ENCODE measurements around the gene TBC1D22B.

TBC1D22B gene

DNA sequence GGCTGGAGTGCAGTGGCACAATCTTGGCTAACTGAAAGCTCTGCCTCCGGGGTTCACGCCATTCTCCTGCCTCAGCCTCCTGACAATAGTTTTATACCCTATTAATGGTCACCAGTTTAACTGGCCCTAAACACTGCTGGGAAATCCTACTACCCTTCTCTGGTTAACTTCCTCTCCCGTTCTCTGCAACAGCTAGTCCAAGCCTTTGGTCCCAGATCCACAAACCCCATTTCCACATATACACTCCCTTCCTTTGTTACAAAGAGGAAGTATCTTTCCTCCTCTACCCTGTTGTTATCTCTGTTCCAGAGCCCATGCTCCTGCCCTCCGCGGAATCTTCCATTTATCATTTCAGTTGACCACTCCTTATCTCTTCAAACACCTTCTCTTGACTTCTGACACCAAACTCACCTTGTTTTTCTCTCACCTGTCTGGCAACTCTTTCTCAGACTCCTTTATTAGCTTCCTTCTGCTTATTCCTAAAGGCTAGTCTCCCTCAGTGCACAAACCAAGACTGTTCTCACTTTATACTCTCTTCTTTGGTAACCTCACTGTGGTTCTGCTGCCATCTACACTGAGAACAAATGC, 25.0 kb upstream of the TBC1D22B start:
- H3K4me3 ChIP-seq (ENCODE audit: low read depth, low read length): no peak overlapping the region
- no peak overlapping the region for H3K27ac ChIP-seq (ENCODE audit: extremely low read depth, low read depth, low read length)
- no peaks in the 10 kb centered on the region for H3K36me3 ChIP-seq (ENCODE audit: control insufficient read depth in 2 of 2, insufficient read depth in 1 of 2, low read length in 2 of 2)
- CTCF ChIA-PET: no interaction called here
- H3K4me1 ChIP-seq (ENCODE audit: control insufficient read depth, insufficient read depth, low read length): no peaks in the 10 kb centered on the region
- H3K9me3 ChIP-seq (ENCODE audit: control insufficient read depth, insufficient read depth, low read depth, low read length): no peaks in the 10 kb centered on the region
- TF ChIP-seq TRIM28 (IDR thresholded peaks at IDR 0.05; ENCODE audit: borderline replicate concordance, low read length) (no peak), KLF9 (tag by site-specific recombination; IDR thresholded peaks at IDR 0.05; ENCODE audit: low read depth) (no peak), ZNF214 (tag by site-specific recombination; IDR thresholded peaks at IDR 0.05; ENCODE audit: borderline replicate concordance) (no peak), KLF8 (tag by site-specific recombination; IDR thresholded peaks at IDR 0.05) (no peak), ZNF626 (tag by site-specific recombination; IDR thresholded peaks at IDR 0.05) (no peak)
- TF ChIP-seq, protein P1, sequence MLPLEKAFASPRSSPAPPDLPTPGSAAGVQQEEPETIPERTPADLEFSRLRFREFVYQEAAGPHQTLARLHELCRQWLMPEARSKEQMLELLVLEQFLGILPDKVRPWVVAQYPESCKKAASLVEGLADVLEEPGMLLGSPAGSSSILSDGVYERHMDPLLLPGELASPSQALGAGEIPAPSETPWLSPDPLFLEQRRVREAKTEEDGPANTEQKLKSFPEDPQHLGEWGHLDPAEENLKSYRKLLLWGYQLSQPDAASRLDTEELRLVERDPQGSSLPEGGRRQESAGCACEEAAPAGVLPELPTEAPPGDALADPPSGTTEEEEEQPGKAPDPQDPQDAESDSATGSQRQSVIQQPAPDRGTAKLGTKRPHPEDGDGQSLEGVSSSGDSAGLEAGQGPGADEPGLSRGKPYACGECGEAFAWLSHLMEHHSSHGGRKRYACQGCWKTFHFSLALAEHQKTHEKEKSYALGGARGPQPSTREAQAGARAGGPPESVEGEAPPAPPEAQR (tag by site-specific recombination; IDR thresholded peaks at IDR 0.05): no peak
- POLR2A ChIA-PET: interaction anchor here (0.7 kb wide), 1 partner anchor 10 kb away, joined by 3 read pairs; no protein-coding TSS in a partner anchor

DNA sequence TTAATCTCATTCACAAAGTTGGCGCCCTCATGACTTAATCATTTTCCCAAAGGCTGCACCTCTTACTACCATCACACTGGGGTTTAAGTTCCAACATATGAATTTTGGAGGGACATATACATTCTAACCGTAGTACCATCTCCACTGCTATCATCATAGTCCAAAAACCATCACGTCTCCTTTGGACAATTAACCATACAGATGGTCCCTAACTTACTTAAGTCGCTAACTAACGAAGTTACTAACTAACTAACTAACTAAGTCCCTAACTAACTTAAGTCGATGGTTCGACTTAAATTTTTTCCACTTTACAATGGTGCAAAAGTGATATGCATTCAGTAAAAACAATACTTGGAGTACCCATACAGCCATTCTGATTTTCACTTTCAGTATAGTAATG, 24.0 kb upstream of the TBC1D22B start:
- H3K4me3 ChIP-seq (ENCODE audit: low read depth, low read length): no peak overlapping the region

DNA sequence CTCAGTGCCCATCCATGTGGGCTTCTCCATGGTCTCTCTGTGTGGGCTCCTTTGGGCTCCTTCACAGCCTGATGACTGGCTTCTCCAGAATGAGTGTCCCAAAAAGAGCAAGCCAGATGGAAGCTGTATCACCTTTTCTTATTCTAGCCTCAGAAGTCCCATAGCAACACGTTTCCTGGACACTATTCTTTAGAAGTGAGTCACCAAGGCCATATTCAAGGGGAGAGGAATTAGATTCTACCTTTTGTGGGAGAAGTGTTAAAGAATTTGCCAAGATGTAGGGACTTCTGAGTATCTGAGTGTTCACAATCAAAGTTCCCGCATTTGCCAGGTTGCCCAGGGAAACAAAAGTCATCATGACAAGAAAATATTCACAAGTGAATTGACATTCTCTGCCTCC, 20.7 kb upstream of the TBC1D22B start:
- H3K36me3 ChIP-seq (ENCODE audit: control insufficient read depth in 2 of 2, insufficient read depth in 1 of 2, low read length in 2 of 2): no peaks in the 10 kb centered on the region
- H3K4me3 ChIP-seq (ENCODE audit: low read depth, low read length): no peak overlapping the region
- ChIA-PET POLR2A (no interaction called here), CTCF (interaction anchor here (0.7 to 1.9 kb wide), 3 partner anchors 14 to 77 kb away, joined by 3 to 8 read pairs (median 5); no protein-coding TSS in a partner anchor)
- no peak overlapping the region for H3K27ac ChIP-seq (ENCODE audit: extremely low read depth, low read depth, low read length)
- 0 out of 2 replicates have a peak, but pooled peaks cover 3% of the 10 kb centered on the region for H3K4me1 ChIP-seq (ENCODE audit: control insufficient read depth, insufficient read depth, low read length)
- H3K9me3 ChIP-seq (ENCODE audit: control insufficient read depth, insufficient read depth, low read depth, low read length): no peaks in the 10 kb centered on the region
- TF ChIP-seq ZNF530 (tag by site-specific recombination; IDR thresholded peaks at IDR 0.05; ENCODE audit: low read depth) (no peak), ZNF2 (tag by site-specific recombination; IDR thresholded peaks at IDR 0.05) (no peak), ZNF670 (tag by site-specific recombination; IDR thresholded peaks at IDR 0.05; ENCODE audit: low read depth) (no peak), SP2 (tag by site-specific recombination; IDR thresholded peaks at IDR 0.05) (no peak), ZFHX2 (tag by site-specific recombination; conservative IDR thresholded peaks at IDR 0.05) (no peak), ZNF404 (tag by site-specific recombination; IDR thresholded peaks at IDR 0.05) (no peak)
- TF ChIP-seq, protein P2, sequence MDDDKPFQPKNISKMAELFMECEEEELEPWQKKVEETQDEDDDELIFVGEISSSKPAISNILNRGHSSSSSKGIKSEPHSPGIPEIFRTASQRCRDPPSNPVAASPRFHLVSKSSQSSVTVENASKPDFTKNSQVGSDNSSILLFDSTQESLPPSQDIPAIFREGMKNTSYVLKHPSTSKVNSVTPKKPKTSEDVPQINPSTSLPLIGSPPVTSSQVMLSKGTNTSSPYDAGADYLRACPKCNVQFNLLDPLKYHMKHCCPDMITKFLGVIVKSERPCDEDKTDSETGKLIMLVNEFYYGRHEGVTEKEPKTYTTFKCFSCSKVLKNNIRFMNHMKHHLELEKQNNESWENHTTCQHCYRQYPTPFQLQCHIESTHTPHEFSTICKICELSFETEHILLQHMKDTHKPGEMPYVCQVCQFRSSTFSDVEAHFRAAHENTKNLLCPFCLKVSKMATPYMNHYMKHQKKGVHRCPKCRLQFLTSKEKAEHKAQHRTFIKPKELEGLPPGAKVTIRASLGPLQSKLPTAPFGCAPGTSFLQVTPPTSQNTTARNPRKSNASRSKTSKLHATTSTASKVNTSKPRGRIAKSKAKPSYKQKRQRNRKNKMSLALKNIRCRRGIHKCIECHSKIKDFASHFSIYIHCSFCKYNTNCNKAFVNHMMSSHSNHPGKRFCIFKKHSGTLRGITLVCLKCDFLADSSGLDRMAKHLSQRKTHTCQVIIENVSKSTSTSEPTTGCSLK (tag by site-specific recombination; IDR thresholded peaks at IDR 0.05): no peak

More for the DNA sequence above, 24.0 kb upstream of the TBC1D22B start:
- H3K36me3 ChIP-seq (ENCODE audit: control insufficient read depth in 2 of 2, insufficient read depth in 1 of 2, low read length in 2 of 2): no peaks in the 10 kb centered on the region
- H3K4me1 ChIP-seq (ENCODE audit: control insufficient read depth, insufficient read depth, low read length): no peaks in the 10 kb centered on the region
- no peaks in the 10 kb centered on the region for H3K9me3 ChIP-seq (ENCODE audit: control insufficient read depth, insufficient read depth, low read depth, low read length)
- ChIA-PET POLR2A (interaction anchor here (1.8 kb wide), 1 partner anchor 24 kb away, joined by 4 read pairs; the partner anchor contains the start of gene TBC1D22B), CTCF (no interaction called here)
- no peak overlapping the region for H3K27ac ChIP-seq (ENCODE audit: extremely low read depth, low read depth, low read length)
- TF ChIP-seq ZIC2 (tag by site-specific recombination; IDR thresholded peaks at IDR 0.05) (no peak), IKZF3 (tag by site-specific recombination; IDR thresholded peaks at IDR 0.05) (no peak), MZF1 (tag by site-specific recombination; IDR thresholded peaks at IDR 0.05; ENCODE audit: borderline replicate concordance) (no peak), BCL11A (tag by site-specific recombination; IDR thresholded peaks at IDR 0.05; ENCODE audit: low read depth) (no peak), ZNF426 (tag by site-specific recombination; IDR thresholded peaks at IDR 0.05) (no peak), ZNF23 (tag by site-specific recombination; IDR thresholded peaks at IDR 0.05; ENCODE audit: borderline replicate concordance) (no peak), ZNF324 (tag by site-specific recombination; IDR thresholded peaks at IDR 0.05) (no peak), ZNF626 (tag by site-specific recombination; IDR thresholded peaks at IDR 0.05) (no peak), KLF16 (tag by site-specific recombination; IDR thresholded peaks at IDR 0.05) (no peak), ZNF792 (tag by site-specific recombination; IDR thresholded peaks at IDR 0.05) (no peak), ZNF629 (tag by site-specific recombination; IDR thresholded peaks at IDR 0.05) (no peak), HOXC10 (CRISPR knock-in tag; IDR thresholded peaks at IDR 0.05) (no peak), ZBTB1 (tag by site-specific recombination; IDR thresholded peaks at IDR 0.05) (no peak), ZNF768 (tag by site-specific recombination; IDR thresholded peaks at IDR 0.05) (no peak), ZNF266 (tag by site-specific recombination; IDR thresholded peaks at IDR 0.05; ENCODE audit: low read depth) (no peak), ZNF24 (tag by site-specific recombination; IDR thresholded peaks at IDR 0.05) (no peak), ZNF404 (tag by site-specific recombination; IDR thresholded peaks at IDR 0.05) (no peak)
- TF ChIP-seq, protein P3, sequence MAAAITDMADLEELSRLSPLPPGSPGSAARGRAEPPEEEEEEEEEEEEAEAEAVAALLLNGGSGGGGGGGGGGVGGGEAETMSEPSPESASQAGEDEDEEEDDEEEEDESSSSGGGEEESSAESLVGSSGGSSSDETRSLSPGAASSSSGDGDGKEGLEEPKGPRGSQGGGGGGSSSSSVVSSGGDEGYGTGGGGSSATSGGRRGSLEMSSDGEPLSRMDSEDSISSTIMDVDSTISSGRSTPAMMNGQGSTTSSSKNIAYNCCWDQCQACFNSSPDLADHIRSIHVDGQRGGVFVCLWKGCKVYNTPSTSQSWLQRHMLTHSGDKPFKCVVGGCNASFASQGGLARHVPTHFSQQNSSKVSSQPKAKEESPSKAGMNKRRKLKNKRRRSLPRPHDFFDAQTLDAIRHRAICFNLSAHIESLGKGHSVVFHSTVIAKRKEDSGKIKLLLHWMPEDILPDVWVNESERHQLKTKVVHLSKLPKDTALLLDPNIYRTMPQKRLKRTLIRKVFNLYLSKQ (tag by site-specific recombination; IDR thresholded peaks at IDR 0.05; ENCODE audit: borderline replicate concordance): no peak
- TF ChIP-seq, protein P4, sequence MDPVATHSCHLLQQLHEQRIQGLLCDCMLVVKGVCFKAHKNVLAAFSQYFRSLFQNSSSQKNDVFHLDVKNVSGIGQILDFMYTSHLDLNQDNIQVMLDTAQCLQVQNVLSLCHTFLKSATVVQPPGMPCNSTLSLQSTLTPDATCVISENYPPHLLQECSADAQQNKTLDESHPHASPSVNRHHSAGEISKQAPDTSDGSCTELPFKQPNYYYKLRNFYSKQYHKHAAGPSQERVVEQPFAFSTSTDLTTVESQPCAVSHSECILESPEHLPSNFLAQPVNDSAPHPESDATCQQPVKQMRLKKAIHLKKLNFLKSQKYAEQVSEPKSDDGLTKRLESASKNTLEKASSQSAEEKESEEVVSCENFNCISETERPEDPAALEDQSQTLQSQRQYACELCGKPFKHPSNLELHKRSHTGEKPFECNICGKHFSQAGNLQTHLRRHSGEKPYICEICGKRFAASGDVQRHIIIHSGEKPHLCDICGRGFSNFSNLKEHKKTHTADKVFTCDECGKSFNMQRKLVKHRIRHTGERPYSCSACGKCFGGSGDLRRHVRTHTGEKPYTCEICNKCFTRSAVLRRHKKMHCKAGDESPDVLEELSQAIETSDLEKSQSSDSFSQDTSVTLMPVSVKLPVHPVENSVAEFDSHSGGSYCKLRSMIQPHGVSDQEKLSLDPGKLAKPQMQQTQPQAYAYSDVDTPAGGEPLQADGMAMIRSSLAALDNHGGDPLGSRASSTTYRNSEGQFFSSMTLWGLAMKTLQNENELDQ (tag by site-specific recombination; IDR thresholded peaks at IDR 0.05; ENCODE audit: low read depth): no peak

Measured in HEK293 (cell line).